MM.1S (cell line): Measurements from ENCODE around the gene SELENOO.

Source experiments
- DNase-seq: peaks from one replicate; pipeline ENCODE4 v3.0.0-alpha.2; 2015
- H2AFZ ChIP-seq: fragments of 300-600 bp; sonication (generic); 2 replicates; pipeline ENCODE4 v1.6.0; 2016; ENCODE audit warnings: antibody characterized with exemption, low read length
- H3F3A ChIP-seq: fragments of 300-600 bp; sonication (generic); 2 replicates; pipeline ENCODE4 v1.6.1; 2016; ENCODE audit warnings: mild to moderate bottlenecking, antibody characterized with exemption, low read length, moderate library complexity, mixed read lengths; ENCODE audit not compliant: insufficient read depth
- H3K27ac ChIP-seq: fragments of 300-600 bp; sonication (generic); 2 replicates; pipeline ENCODE4 v1.5.1; 2016; ENCODE audit warnings: mild to moderate bottlenecking, low read length
- H3K27me3 ChIP-seq: fragments of 300-600 bp; sonication (generic); replicated peaks from 2 replicates; pipeline ENCODE4 v1.6.0; 2016; ENCODE audit warnings: low read length; ENCODE audit not compliant: insufficient read depth
- H3K36me3 ChIP-seq: fragments of 300-600 bp; sonication (generic); replicated peaks from 2 replicates; pipeline ENCODE4 v1.6.1; 2016; ENCODE audit warnings: mild to moderate bottlenecking, low read length, mixed read lengths; ENCODE audit not compliant: insufficient read depth
- H3K4me1 ChIP-seq: fragments of 300-600 bp; sonication (generic); 2 replicates; pipeline ENCODE4 v1.6.1; 2016; ENCODE audit warnings: low read length, mixed read lengths
- H3K4me2 ChIP-seq: fragments of 300-600 bp; sonication (generic); 2 replicates; pipeline ENCODE4 v1.6.0; 2016; ENCODE audit warnings: low read depth, low read length
- H3K4me3 ChIP-seq: fragments of 300-600 bp; sonication (generic); 2 replicates; pipeline ENCODE4 v1.5.1; 2016; ENCODE audit warnings: low read length, mixed read lengths
- H3K79me2 ChIP-seq: fragments of 300-600 bp; sonication (generic); 2 replicates; pipeline ENCODE4 v1.6.1; 2016; ENCODE audit warnings: mixed run types, low read length, mixed read lengths
- H3K9ac ChIP-seq: fragments of 300-600 bp; sonication (generic); 2 replicates; pipeline ENCODE4 v1.6.1; 2016; ENCODE audit warnings: low read length, mixed read lengths
- H3K9me2 ChIP-seq: fragments of 300-600 bp; sonication (generic); replicated peaks from 2 replicates; pipeline ENCODE4 v1.6.1; 2016; ENCODE audit warnings: mild to moderate bottlenecking, low read length, mixed read lengths; ENCODE audit not compliant: insufficient read depth
- H3K9me3 ChIP-seq: fragments of 300-600 bp; sonication (generic); replicated peaks from 2 replicates; pipeline ENCODE4 v1.6.1; 2016; ENCODE audit warnings: mild to moderate bottlenecking, low read length, mixed read lengths; ENCODE audit not compliant: insufficient read depth
- H4K20me1 ChIP-seq: fragments of 300-600 bp; sonication (generic); 2 replicates; pipeline ENCODE4 v1.6.1; 2016; ENCODE audit warnings: mild to moderate bottlenecking, low read length, moderate library complexity, mixed read lengths; ENCODE audit not compliant: insufficient read depth
- CTCF ChIP-seq: fragments of 300-600 bp; sonication (generic); IDR thresholded peaks from 2 replicates; pipeline ENCODE4 v1.5.1; 2016; ENCODE audit warnings: antibody characterized with exemption, low read length, mixed read lengths
- EZH2 ChIP-seq: fragments of 300-600 bp; sonication (generic); optimal IDR thresholded peaks from 2 replicates; pipeline ENCODE3; 2017; ENCODE audit warnings: low read depth, mild to moderate bottlenecking, antibody characterized with exemption, low read length, mixed read lengths
- EZH2phosphoT487 ChIP-seq: fragments of 300-600 bp; sonication (generic); IDR thresholded peaks from 2 replicates; pipeline ENCODE4 v1.6.1; 2018; ENCODE audit warnings: antibody characterized with exemption, low read length

Gene SELENOO

GRCh38 chr22:50193621-50194020 lies 7.2 kb upstream of the SELENOO start:
- Histone ChIP-seq H3K79me2 (peaks cover 52% of the 10 kb centered on the region), H3K4me1 (peaks cover 22% of the 10 kb centered on the region), H3K27ac (no peak overlapping the region), H3K9me3 (no peaks in the 10 kb centered on the region), H2AFZ (no peak overlapping the region), H4K20me1 (no peaks in the 10 kb centered on the region), H3K4me2 (no peak overlapping the region), H3F3A (peaks cover 31% of the 10 kb centered on the region), H3K27me3 (no peaks in the 10 kb centered on the region), H3K9me2 (no peaks in the 10 kb centered on the region), H3K9ac (no peak overlapping the region), H3K4me3 (no peak overlapping the region), H3K36me3 (no peaks in the 10 kb centered on the region; the same call in 1 of the 2 replicates)
- no peak for TF ChIP-seq EZH2phosphoT487
- no peak for TF ChIP-seq CTCF
- no peak for TF ChIP-seq EZH2
- no peak for DNase-seq

GRCh38 chr22:50194037-50194805 lies 6.6 kb upstream of the SELENOO start:
- Histone ChIP-seq H3K27me3 (no peaks in the 10 kb centered on the region), H3K4me3 (no peak overlapping the region), H3K4me2 (no peak overlapping the region), H3F3A (peaks cover 30% of the 10 kb centered on the region), H3K79me2 (peaks cover 46% of the 10 kb centered on the region), H3K27ac (no peak overlapping the region), H3K9me3 (no peaks in the 10 kb centered on the region), H3K9me2 (no peaks in the 10 kb centered on the region), H3K36me3 (no peaks in the 10 kb centered on the region; the same call in 1 of the 2 replicates), H4K20me1 (no peaks in the 10 kb centered on the region), H2AFZ (no peak overlapping the region), H3K4me1 (peaks cover 16% of the 10 kb centered on the region), H3K9ac (no peak overlapping the region)
- TF ChIP-seq EZH2phosphoT487 (no peak), EZH2 (no peak), CTCF (no peak)
- DNase-seq: no peak

DNA sequence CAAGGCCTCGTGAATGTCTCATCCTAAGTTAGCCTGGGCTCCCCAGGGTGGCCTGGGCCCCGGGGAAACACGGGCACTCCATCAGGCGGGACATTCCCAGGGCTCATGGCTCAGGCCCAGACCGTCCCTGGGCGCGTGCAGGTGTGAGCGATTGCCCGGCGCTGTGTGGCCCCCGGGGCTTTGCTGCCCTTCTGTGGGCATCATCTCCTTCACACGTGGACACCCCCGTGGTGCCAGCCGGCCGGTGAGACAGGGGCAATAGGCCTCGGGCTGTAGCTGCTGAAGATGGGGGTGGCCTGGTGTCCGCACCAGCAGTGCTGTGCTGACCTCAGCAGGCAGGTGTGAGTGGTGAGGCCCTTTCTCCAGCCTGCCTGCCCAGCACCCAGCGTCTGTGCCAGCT lies 4.6 kb upstream of the SELENOO start:
- H3K79me2 ChIP-seq: peaks cover 35% of the 10 kb centered on the region
- no peaks in the 10 kb centered on the region for H4K20me1 ChIP-seq
- no peaks in the 10 kb centered on the region for H3K27me3 ChIP-seq
- DNase-seq: no peak
- no peak overlapping the region for H3K27ac ChIP-seq
- H3K9me3 ChIP-seq: no peaks in the 10 kb centered on the region
- no peak overlapping the region for H3K4me3 ChIP-seq
- H3F3A ChIP-seq: 0 out of 2 replicates have a peak, but pooled peaks cover 11% of the 10 kb centered on the region
- no peak overlapping the region for H2AFZ ChIP-seq
- H3K4me1 ChIP-seq: peaks cover 2% of the 10 kb centered on the region
- H3K9ac ChIP-seq: no peak overlapping the region
- H3K9me2 ChIP-seq: no peaks in the 10 kb centered on the region
- TF ChIP-seq EZH2 (no peak), EZH2phosphoT487 (no peak), CTCF (no peak)
- H3K4me2 ChIP-seq: no peak overlapping the region
- no peaks in the 10 kb centered on the region; the same call in 1 of the 2 replicates for H3K36me3 ChIP-seq
